PC-9 (cell line): Measurements from ENCODE around the gene GPR179.

Source experiments
- EZH2 ChIP-seq: fragments of 200-600 bp; sonication (generic); IDR thresholded peaks from 2 replicates; pipeline ENCODE4 v1.8.0; 2017; ENCODE audit warnings: antibody characterized with exemption, low read depth
- TF ChIP-seq, protein P1 (sequence below): fragments of 200-600 bp; sonication (generic); conservative IDR thresholded peaks from 2 replicates; pipeline ENCODE4 v1.6.1; 2017; ENCODE audit warnings: mixed run types, antibody characterized with exemption, mild to moderate bottlenecking, moderate library complexity

DNA sequence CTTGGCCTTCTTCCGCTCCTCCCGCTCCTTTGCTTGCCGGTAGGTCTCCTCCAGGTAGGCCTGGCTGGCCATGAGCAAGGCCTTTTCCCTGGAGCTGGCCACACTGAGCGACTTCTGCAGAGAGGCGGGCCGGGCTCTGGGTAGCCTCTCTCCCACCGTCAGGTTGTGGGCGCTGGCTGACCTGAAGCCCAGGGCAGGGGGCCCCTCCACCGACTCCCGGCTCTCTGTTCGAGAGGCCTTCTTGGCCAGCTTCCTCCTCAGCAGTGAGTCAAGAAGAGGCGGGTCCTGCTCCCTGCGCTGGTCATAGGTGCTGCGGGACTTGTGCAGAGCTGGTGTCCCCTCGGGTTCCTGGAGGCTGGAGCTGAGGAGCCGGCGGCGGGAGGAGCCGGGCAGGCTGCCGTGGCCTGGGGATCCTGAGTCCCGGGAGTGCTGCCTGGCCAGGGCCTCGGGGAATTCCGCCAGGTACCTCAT lies 12.8 kb downstream of the GPR179 start:
- TF ChIP-seq, protein P1, sequence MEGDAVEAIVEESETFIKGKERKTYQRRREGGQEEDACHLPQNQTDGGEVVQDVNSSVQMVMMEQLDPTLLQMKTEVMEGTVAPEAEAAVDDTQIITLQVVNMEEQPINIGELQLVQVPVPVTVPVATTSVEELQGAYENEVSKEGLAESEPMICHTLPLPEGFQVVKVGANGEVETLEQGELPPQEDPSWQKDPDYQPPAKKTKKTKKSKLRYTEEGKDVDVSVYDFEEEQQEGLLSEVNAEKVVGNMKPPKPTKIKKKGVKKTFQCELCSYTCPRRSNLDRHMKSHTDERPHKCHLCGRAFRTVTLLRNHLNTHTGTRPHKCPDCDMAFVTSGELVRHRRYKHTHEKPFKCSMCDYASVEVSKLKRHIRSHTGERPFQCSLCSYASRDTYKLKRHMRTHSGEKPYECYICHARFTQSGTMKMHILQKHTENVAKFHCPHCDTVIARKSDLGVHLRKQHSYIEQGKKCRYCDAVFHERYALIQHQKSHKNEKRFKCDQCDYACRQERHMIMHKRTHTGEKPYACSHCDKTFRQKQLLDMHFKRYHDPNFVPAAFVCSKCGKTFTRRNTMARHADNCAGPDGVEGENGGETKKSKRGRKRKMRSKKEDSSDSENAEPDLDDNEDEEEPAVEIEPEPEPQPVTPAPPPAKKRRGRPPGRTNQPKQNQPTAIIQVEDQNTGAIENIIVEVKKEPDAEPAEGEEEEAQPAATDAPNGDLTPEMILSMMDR: no peak
- no peak for TF ChIP-seq EZH2
